Measurements from ENCODE around the gene ABTB2. TPM values are rescaled to one million over a fixed set of nuclear protein-coding genes. Genes with fewer than 3 reads are reported as not detected.
A peak's percentile ranks its signal among the peaks of the same experiment; 100 is the strongest.

ABTB2 gene
- total RNA-seq, 2 donors from 2014 or later: 27.0 to 27.4 TPM

GRCh38 chr11:34358728-34359547 is 1.1 kb upstream of the ABTB2 start:
- DNase-seq (ENCODE audit: low spot score): peak; percentile 83
- Histone ChIP-seq H3K36me3 (no peaks in the 10 kb centered on the region), H3K4me3 (peak overlapping the region; percentile 38 to 77), H3K4me1 (peaks cover 0 to 41% of the 10 kb centered on the region in 2 donors), H3K9me3 (no peaks in the 10 kb centered on the region), H3K27me3 (no peaks in the 10 kb centered on the region), H3K27ac (peak overlapping the region; percentile 56 to 70)
- TF ChIP-seq CTCF (IDR thresholded peaks at IDR 0.05): peak; percentile 65 to 89

- Histone ChIP-seq H3K27ac (peak overlapping the region; percentile 56 to 70), H3K9me3 (no peaks in the 10 kb centered on the region), H3K27me3 (no peaks in the 10 kb centered on the region), H3K4me1 (peaks cover 0 to 41% of the 10 kb centered on the region in 2 donors), H3K4me3 (peak overlapping the region; percentile 38 to 77), H3K36me3 (no peaks in the 10 kb centered on the region)
- peak; percentile 66 for DNase-seq (ENCODE audit: low spot score)
- no peak for TF ChIP-seq CTCF (IDR thresholded peaks at IDR 0.05)
Measured at GRCh38 chr11:34358258-34358727, 483 bp upstream of the ABTB2 start.

- peak; percentile 68 for DNase-seq (ENCODE audit: low spot score)
- Histone ChIP-seq H3K4me1 (peaks cover 0 to 41% of the 10 kb centered on the region in 2 donors), H3K4me3 (peak overlapping the region; percentile 77 to 85), H3K27me3 (no peaks in the 10 kb centered on the region), H3K9me3 (no peaks in the 10 kb centered on the region), H3K36me3 (no peaks in the 10 kb centered on the region), H3K27ac (peak overlapping the region; percentile 80 to 91)
- no peak for TF ChIP-seq CTCF (IDR thresholded peaks at IDR 0.05)
Measured at GRCh38 chr11:34356913-34357700, 703 bp downstream of the ABTB2 start.

- H3K27ac ChIP-seq: peak overlapping the region; percentile 80 to 91
- H3K4me3 ChIP-seq: peak overlapping the region; percentile 77 to 85
- H3K9me3 ChIP-seq: no peaks in the 10 kb centered on the region
- peaks cover 0 to 41% of the 10 kb centered on the region in 2 donors for H3K4me1 ChIP-seq
- no peaks in the 10 kb centered on the region for H3K27me3 ChIP-seq
- no peak for TF ChIP-seq CTCF (IDR thresholded peaks at IDR 0.05)
- no peak for DNase-seq (ENCODE audit: low spot score)
- no peaks in the 10 kb centered on the region for H3K36me3 ChIP-seq
Measured at GRCh38 chr11:34356576-34356912, 1.3 kb downstream of the ABTB2 start.

GRCh38 chr11:34356130-34356529 is 1.7 kb downstream of the ABTB2 start:
- peaks cover 0 to 41% of the 10 kb centered on the region in 2 donors for H3K4me1 ChIP-seq
- no peaks in the 10 kb centered on the region for H3K36me3 ChIP-seq
- TF ChIP-seq CTCF (IDR thresholded peaks at IDR 0.05): no peak
- no peaks in the 10 kb centered on the region for H3K9me3 ChIP-seq
- DNase-seq (ENCODE audit: low spot score): no peak
- peak overlapping the region; percentile 80 to 91 for H3K27ac ChIP-seq
- no peaks in the 10 kb centered on the region for H3K27me3 ChIP-seq
- H3K4me3 ChIP-seq: peak overlapping the region; percentile 77 to 85

Data from right atrium auricular region (tissue), 2 donors.